ENCODE data around the gene PDCD4. TPM values are rescaled to one million over a fixed set of nuclear protein-coding genes. Genes with fewer than 3 reads are reported as not detected.

PDCD4 gene
- polyA plus RNA-seq, 6 donors from 2014 or later, result 197 to 439 (median 323) TPM

- H3K27me3 Mint-ChIP-seq, result no peaks in the 10 kb centered on the region
- ATAC-seq (ENCODE audit: low read depth in 2 of 2) (no peak), DNase-seq (no peak)
- peaks cover 0 to 11% (median 6%) of the 10 kb centered on the region in 7 donors for H3K9me3 Mint-ChIP-seq
- peaks cover 25 to 31% of the 10 kb centered on the region in 2 donors for H3K36me3 Mint-ChIP-seq
- H3K4me1 Mint-ChIP-seq, result peaks cover 27 to 59% (median 53%) of the 10 kb centered on the region in 3 donors
- peak overlapping the region in 1 of 8 donors; percentile 9 for H3K4me3 Mint-ChIP-seq
- no peak overlapping the region for H3K27ac Mint-ChIP-seq
Measured at GRCh38 chr10:110939419-110939818, 67.7 kb downstream of the PDCD4 start.

GRCh38 chr10:110944792-110945396 lies 73.2 kb downstream of the PDCD4 start:
- Mint-ChIP-seq H3K27ac (peak overlapping the region in 4 of 6 donors; percentile 2 to 61 (median 16)), H3K4me3 (peak overlapping the region in 4 of 8 donors; percentile 3 to 57 (median 35)), H3K36me3 (peaks cover 36 to 38% of the 10 kb centered on the region in 2 donors), H3K9me3 (peaks cover 0 to 11% (median 6%) of the 10 kb centered on the region in 7 donors), H3K27me3 (no peaks in the 10 kb centered on the region), H3K4me1 (peaks cover 61 to 84% (median 67%) of the 10 kb centered on the region in 3 donors)
- no peak for DNase-seq
- ATAC-seq (ENCODE audit: low read depth in 2 of 2), result no peak

GRCh38 chr10:110946496-110946895 lies 74.8 kb downstream of the PDCD4 start:
- ATAC-seq (ENCODE audit: low read depth in 2 of 2) (no peak), DNase-seq (no peak)
- Mint-ChIP-seq H3K4me3 (peak overlapping the region in 1 of 8 donors; percentile 32), H3K9me3 (peaks cover 0 to 11% (median 6%) of the 10 kb centered on the region in 7 donors), H3K4me1 (peaks cover 62 to 80% (median 66%) of the 10 kb centered on the region in 3 donors), H3K36me3 (peaks cover 28 to 39% of the 10 kb centered on the region in 2 donors), H3K27me3 (no peaks in the 10 kb centered on the region), H3K27ac (peak overlapping the region in 2 of 6 donors; percentile 1 to 11)

- ATAC-seq (ENCODE audit: low read depth in 2 of 2) (no peak), DNase-seq (no peak)
- peak overlapping the region in 2 of 6 donors; percentile 2 to 82 for H3K27ac Mint-ChIP-seq
- H3K36me3 Mint-ChIP-seq, result peaks cover 29 to 43% of the 10 kb centered on the region in 2 donors
- H3K4me1 Mint-ChIP-seq, result peaks cover 65 to 82% (median 66%) of the 10 kb centered on the region in 3 donors
- H3K27me3 Mint-ChIP-seq, result no peaks in the 10 kb centered on the region
- H3K9me3 Mint-ChIP-seq, result peaks cover 0 to 11% (median 6%) of the 10 kb centered on the region in 7 donors
- no peak overlapping the region for H3K4me3 Mint-ChIP-seq
Measured at GRCh38 chr10:110947061-110947595, 75.4 kb downstream of the PDCD4 start.

Other genes with a start within 250 kb of the PDCD4 start
- gene RBM20, start 227.6 kb upstream of the PDCD4 start, polyA plus RNA-seq (ENCODE audit: low read depth in 6 of 6), result under 1 TPM in 1 of 6 donors, not detected in 5; 0.05 TPM
- gene BBIP1, start 47.3 kb downstream of the PDCD4 start, polyA plus RNA-seq (ENCODE audit: low read depth in 6 of 6), result 10 to 100 TPM; 10.6 to 22.4 (median 18.2) TPM
- 100 to 1,000 TPM in 5 of 6 donors, 10 to 100 TPM in 1; 92.5 to 139 (median 123) TPM for gene SHOC2, start 47.7 kb downstream of the PDCD4 start, polyA plus RNA-seq (ENCODE audit: low read depth in 6 of 6)
- not detected for gene ADRA2A, start 205.1 kb downstream of the PDCD4 start, polyA plus RNA-seq (ENCODE audit: low read depth in 6 of 6)